HG02840 (cell line): ENCODE results near the gene KLHL17.
"Not testable (repeated sequence)": the region's sequence is repeated elsewhere in the genome, so short reads cannot be mapped to it uniquely, and the experiment has no call there.

Experiments used
- ATAC-seq: cut with Tn5 transposase; IDR thresholded peaks from one replicate; pipeline ENCODE4 v1.9.1; 2021; ENCODE audit warnings: mild to moderate bottlenecking, moderate library complexity, moderate number of reproducible peaks; ENCODE audit not compliant: unreplicated experiment, low FRiP score

Gene KLHL17

GRCh38 chr1:996851-997712, 36.7 kb downstream of the KLHL17 start:
- no peak for ATAC-seq

GRCh38 chr1:997713-997992, 37.3 kb downstream of the KLHL17 start:
- no peak for ATAC-seq

GRCh38 chr1:997993-998744, 37.8 kb downstream of the KLHL17 start:
- ATAC-seq: no peak

- no peak for ATAC-seq
Observed at GRCh38 chr1:998745-998994, 38.3 kb downstream of the KLHL17 start.

GRCh38 chr1:998995-999724, 38.8 kb downstream of the KLHL17 start:
- no peak for ATAC-seq

GRCh38 chr1:999725-1000356, 39.5 kb downstream of the KLHL17 start, which contains the start of gene HES4:
Gene HES4 (minus strand): TSS chr1:1000097. CDS start chr1:999973, 124 bp downstream.
- no peak for ATAC-seq

- no peak for ATAC-seq
Observed at GRCh38 chr1:1000357-1001056, 40.1 kb downstream of the KLHL17 start.

GRCh38 chr1:1001057-1001783, 40.8 kb downstream of the KLHL17 start:
- no peak for ATAC-seq

- no peak for ATAC-seq
Observed at GRCh38 chr1:1003618-1004419, 43.4 kb downstream of the KLHL17 start.

GRCh38 chr1:1004420-1004779, 44.0 kb downstream of the KLHL17 start:
- no peak for ATAC-seq

GRCh38 chr1:1004780-1005697, 44.7 kb downstream of the KLHL17 start:
- ATAC-seq: no peak

- ATAC-seq: no peak
Observed at GRCh38 chr1:1005774-1006304, 45.5 kb downstream of the KLHL17 start.

- ATAC-seq: no peak
Observed at GRCh38 chr1:1006305-1007159, 46.1 kb downstream of the KLHL17 start.

GRCh38 chr1:1010131-1010530, 49.7 kb downstream of the KLHL17 start:
- not testable (repeated sequence) for ATAC-seq

- ATAC-seq: no peak
Observed at GRCh38 chr1:1011396-1011949, 51.1 kb downstream of the KLHL17 start.

GRCh38 chr1:1012736-1013104, 52.3 kb downstream of the KLHL17 start:
- not testable (repeated sequence) for ATAC-seq
